Fibroblast of the aortic adventitia (primary cell): ENCODE results near the gene MAP10. TPM values are rescaled to one million over a fixed set of nuclear protein-coding genes. Genes with fewer than 3 reads are reported as not detected.

Experiments used
- DNase-seq: peaks from one replicate; pipeline ENCODE4 v3.0.0-alpha.2; 2010; ENCODE audit warnings: low read depth
- H3K4me3 ChIP-seq: 2 replicates; pipeline ENCODE4 v1.5.1; 2011; ENCODE audit warnings: low read depth, mild to moderate bottlenecking, control low read depth, low read length, moderate library complexity
- small RNA-seq: library from RNA; depleted of rRNA; stranded (forward); fragments of <200 nt; gene quantifications from one replicate; pipeline ENCODE3, GENCODE V24; 2012
- total RNA-seq: library from RNA; depleted of rRNA; stranded (reverse); fragments of >200 nt; gene quantifications from 2 replicates; pipeline ENCODE4 v1.2.3, GENCODE V29; 2012; ENCODE audit warnings: low replicate concordance
- TF ChIP-seq, protein P1 (sequence below): IDR thresholded peaks from 2 replicates; pipeline ENCODE4 v1.5.1; 2011; ENCODE audit warnings: mild to moderate bottlenecking, low read length, control low read depth, inconsistent platforms; ENCODE audit not compliant: insufficient read depth

Gene MAP10
- total RNA-seq, 1 donor, result 1.9 TPM

DNA sequence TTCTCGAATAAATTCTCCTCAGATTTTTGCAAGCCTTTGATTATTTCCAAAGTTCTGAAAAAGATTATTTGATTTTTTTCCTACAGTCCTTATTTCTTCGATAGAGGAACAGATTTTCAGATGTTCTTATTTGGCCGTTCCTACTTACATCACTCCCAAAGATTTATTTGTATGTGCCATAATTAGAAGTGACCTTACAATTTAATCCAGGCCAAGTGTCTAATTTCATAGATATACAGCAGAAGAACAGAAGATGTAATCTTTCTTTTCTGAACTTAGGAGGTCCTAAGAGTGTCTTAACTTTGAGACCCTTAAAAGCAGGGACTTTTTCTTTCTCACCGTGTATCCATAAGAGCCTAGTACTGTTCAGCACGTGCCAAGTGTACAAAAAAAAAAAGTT lies 46.3 kb downstream of the MAP10 start:
- DNase-seq, result no peak
- H3K4me3 ChIP-seq, result no peak overlapping the region

DNA sequence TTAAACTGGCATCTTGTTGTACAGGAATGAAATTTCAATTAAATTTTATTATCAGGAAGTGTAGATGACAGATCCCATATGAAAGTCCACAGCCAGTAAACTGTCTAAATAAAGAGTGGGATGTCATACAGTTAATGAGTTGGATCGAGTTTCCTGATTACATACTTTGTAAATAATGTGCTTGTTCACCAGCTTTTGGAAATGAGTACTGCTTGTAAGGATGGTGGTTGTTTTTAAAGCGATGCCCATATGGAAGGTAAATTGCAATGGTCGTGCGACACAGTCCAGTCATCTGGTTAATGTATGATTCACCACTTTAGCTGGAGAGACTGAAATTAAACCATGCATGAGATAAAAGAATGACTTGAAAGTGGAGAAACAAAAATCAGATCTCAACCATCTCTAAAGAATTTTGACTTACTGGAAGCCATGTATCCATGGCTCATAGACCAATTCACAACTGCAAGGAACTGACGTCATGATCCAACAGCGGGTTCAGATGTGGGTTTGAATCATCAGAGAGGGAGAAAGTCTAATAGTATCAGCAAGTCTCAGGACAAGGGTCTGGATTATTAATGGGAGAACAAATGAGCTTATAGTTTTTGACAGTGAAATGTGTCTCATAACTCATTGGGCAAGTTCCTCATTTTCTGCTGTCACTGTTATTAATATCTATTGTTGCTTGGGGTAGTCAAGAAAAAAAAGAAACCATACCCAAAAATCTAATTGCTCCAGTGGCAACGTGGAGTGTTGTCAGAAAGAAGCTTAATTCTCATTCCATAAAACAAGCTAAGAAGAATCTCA lies 49.0 kb downstream of the MAP10 start:
- peak; percentile 64 for DNase-seq
- TF ChIP-seq, protein P1, sequence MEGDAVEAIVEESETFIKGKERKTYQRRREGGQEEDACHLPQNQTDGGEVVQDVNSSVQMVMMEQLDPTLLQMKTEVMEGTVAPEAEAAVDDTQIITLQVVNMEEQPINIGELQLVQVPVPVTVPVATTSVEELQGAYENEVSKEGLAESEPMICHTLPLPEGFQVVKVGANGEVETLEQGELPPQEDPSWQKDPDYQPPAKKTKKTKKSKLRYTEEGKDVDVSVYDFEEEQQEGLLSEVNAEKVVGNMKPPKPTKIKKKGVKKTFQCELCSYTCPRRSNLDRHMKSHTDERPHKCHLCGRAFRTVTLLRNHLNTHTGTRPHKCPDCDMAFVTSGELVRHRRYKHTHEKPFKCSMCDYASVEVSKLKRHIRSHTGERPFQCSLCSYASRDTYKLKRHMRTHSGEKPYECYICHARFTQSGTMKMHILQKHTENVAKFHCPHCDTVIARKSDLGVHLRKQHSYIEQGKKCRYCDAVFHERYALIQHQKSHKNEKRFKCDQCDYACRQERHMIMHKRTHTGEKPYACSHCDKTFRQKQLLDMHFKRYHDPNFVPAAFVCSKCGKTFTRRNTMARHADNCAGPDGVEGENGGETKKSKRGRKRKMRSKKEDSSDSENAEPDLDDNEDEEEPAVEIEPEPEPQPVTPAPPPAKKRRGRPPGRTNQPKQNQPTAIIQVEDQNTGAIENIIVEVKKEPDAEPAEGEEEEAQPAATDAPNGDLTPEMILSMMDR, result no peak
- H3K4me3 ChIP-seq, result no peak overlapping the region

More for the DNA sequence above, 46.3 kb downstream of the MAP10 start:
- TF ChIP-seq, protein P1, result no peak

- no peak overlapping the region for H3K4me3 ChIP-seq
- DNase-seq, result no peak
- TF ChIP-seq, protein P1, result no peak
Observed at GRCh38 chr1:232854798-232855159, 49.6 kb downstream of the MAP10 start.

DNA sequence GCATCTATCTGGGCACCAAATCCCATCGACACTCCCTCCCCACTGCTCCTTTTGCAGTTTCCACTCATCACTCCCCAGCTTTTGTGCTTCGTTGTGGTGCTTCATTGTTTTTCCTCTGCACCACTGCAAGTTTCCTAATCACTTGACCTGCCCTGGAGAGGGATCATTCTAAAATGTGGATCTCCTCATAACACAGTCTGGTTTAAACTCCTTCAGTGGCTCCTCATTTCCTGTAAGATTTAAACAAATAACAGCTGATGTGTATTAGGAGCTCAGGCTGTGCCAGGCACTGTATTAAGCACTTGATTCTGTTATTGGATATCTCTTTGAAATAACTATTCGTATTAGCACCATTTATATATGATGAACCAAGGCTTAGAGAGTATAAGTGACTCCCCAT lies 51.3 kb downstream of the MAP10 start:
- no peak overlapping the region for H3K4me3 ChIP-seq
- TF ChIP-seq, protein P1, result no peak
- DNase-seq, result no peak

Small RNA genes lying within 50 kb of the gene (small RNA-seq; reads per million reads assigned to genes)
- 0.64 reads per million, percentile 6 among the genes with 10 or more reads in this experiment for gene RNU1-74P

Other genes starting within 250 kb of the MAP10 start
- gene SIPA1L2, start 175.3 kb upstream of the MAP10 start, total RNA-seq, result 6.8 and 16.4 TPM in 2 replicates
- gene NTPCR, start 145.2 kb downstream of the MAP10 start, total RNA-seq, result 19.7 and 29.4 TPM in 2 replicates